ENCODE measurements around the gene MID1.

- TF ChIP-seq POLR2A (IDR thresholded peaks at IDR 0.05; ENCODE audit: low read length), result no peak
- no peak for TF ChIP-seq GATA1 (IDR thresholded peaks at IDR 0.05; ENCODE audit: low read depth, low read length)
These were observed 222.2 kb downstream of the MID1 start for GRCh38 chrX:10398215-10398614.

Measured in erythroblast (primary cell).